Stimulated activated CD4-positive, alpha-beta T cell treated with anti-CD3 and anti-CD28 coated beads, Interleukin-15, amount 100 ng/mL, for 24 hours (primary cell): ENCODE results near the gene ENTPD2.

Experiments
- DNase-seq: peaks from one replicate; pipeline ENCODE4 v3.0.0-alpha.2; 2020

Gene ENTPD2

GRCh38 chr9:137053944-137054931 is at the start of gene ENTPD2:
Gene ENTPD2 (minus strand): TSS chr9:137054061. CDS start chr9:137053997, 64 bp downstream.
- peak; percentile 65 for DNase-seq

- DNase-seq, result no peak
Observed at GRCh38 chr9:137103206-137103999, 49.5 kb upstream of the ENTPD2 start.

GRCh38 chr9:137099231-137099630 is 45.4 kb upstream of the ENTPD2 start:
- no peak for DNase-seq

GRCh38 chr9:137097761-137098462 is 44.1 kb upstream of the ENTPD2 start:
- no peak for DNase-seq

- no peak for DNase-seq
Observed at GRCh38 chr9:137096785-137097546, 43.1 kb upstream of the ENTPD2 start.

- peak; percentile 92 for DNase-seq
Observed at GRCh38 chr9:137095664-137096517, 42.0 kb upstream of the ENTPD2 start.

- no peak for DNase-seq
Observed at GRCh38 chr9:137089232-137089947, 35.5 kb upstream of the ENTPD2 start.

- no peak for DNase-seq
Observed at GRCh38 chr9:137088121-137088520, 34.3 kb upstream of the ENTPD2 start.

GRCh38 chr9:137087409-137087925 is 33.6 kb upstream of the ENTPD2 start:
- no peak for DNase-seq

- DNase-seq, result peak; percentile 100
Observed at GRCh38 chr9:137086531-137087408, 32.9 kb upstream of the ENTPD2 start, which contains the start of gene MAN1B1. Gene MAN1B1 (plus strand): TSS chr9:137086985. CDS start chr9:137087000, 15 bp downstream.

GRCh38 chr9:137085920-137086530 is 32.2 kb upstream of the ENTPD2 start:
- peak; percentile 46 for DNase-seq

- DNase-seq, result no peak
Observed at GRCh38 chr9:137084526-137084925, 30.7 kb upstream of the ENTPD2 start.

GRCh38 chr9:137083394-137084004 is 29.6 kb upstream of the ENTPD2 start:
- peak; percentile 44 for DNase-seq

- no peak for DNase-seq
Observed at GRCh38 chr9:137082925-137083290, 29.0 kb upstream of the ENTPD2 start.

GRCh38 chr9:137082222-137082924 is 28.5 kb upstream of the ENTPD2 start:
- no peak for DNase-seq

GRCh38 chr9:137080260-137081122 is 26.6 kb upstream of the ENTPD2 start:
- DNase-seq, result no peak

GRCh38 chr9:137079401-137079787 is 25.5 kb upstream of the ENTPD2 start:
- DNase-seq, result no peak
